HCT116 (cell line): ENCODE data around the gene CD1E. TPM values are rescaled to one million over a fixed set of nuclear protein-coding genes. Genes with fewer than 3 reads are reported as not detected.

Source experiments
- ATAC-seq: fragments of 200-7000 bp; cut with Tn5 transposase; 2 replicates; pipeline ENCODE4 v1.9.1; 2020; ENCODE audit warnings: mild to moderate bottlenecking, moderate library complexity
- BruUV-seq: library from RNA; stranded (reverse); fragments of 400-500 nt; replicated peaks from 2 replicates; lab custom pipeline; 2021; lab: Mats Ljungman, UMichigan
- CTCF ChIA-PET: fragments of 300-600 bp; sonication (Branson Sonifier 250); formaldehyde crosslinking; loops from one replicate; lab custom pipeline; 2021; ENCODE audit warnings: antibody characterized with exemption; lab: Charles Lee
- POLR2A ChIA-PET: fragments of 300-600, 350-600 bp; sonication (Branson Sonifier 250); formaldehyde crosslinking; loops from one replicate; lab custom pipeline; 2021; ENCODE audit warnings: antibody characterized with exemption; lab: Charles Lee
- RAD21 ChIA-PET, 2 experiments: fragments of 300-600 bp; sonication (Branson Sonifier 250); formaldehyde crosslinking; loops; one replicate each; lab custom pipeline; 2023; ENCODE audit warnings: low total read pairs in 2 of 2; ENCODE audit not compliant: uncharacterized antibody in 2 of 2, unreplicated experiment in 2 of 2, low non-redundant PET in 1 of 2; lab: Charles Lee
- DNase-seq: peaks from one replicate; pipeline ENCODE4 v3.0.0-alpha.2; 2010; ENCODE audit warnings: low read depth, low spot score
- H2AFZ ChIP-seq: fragments of 200-600 bp; shearing (Covaris generic), sonication (generic); 2 replicates; pipeline ENCODE4 v1.6.1; 2017; ENCODE audit warnings: low read depth, mixed run types, mixed read lengths, antibody characterized with exemption, low read length; ENCODE audit not compliant: poor library complexity, severe bottlenecking
- H3K27ac ChIP-seq: 2 replicates; pipeline ENCODE4 v1.5.1; 2012; ENCODE audit warnings: low read depth, low read length
- H3K27me3 ChIP-seq: fragments of 200-600 bp; sonication (generic); 2 replicates; pipeline ENCODE4 v1.6.1; 2016; ENCODE audit warnings: mixed run types, low read length, mixed read lengths; ENCODE audit not compliant: insufficient read depth
- H3K36me3 ChIP-seq, 2 experiments: fragments of 200-500 bp in 1 of 2; fragments of 200-600 bp in 1 of 2; sonication (Bioruptor generic) in 1 of 2; sonication (generic) in 1 of 2; 2 replicates each; pipeline versions ENCODE4 v1.5.1 to v1.6.1; 2014 to 2016; ENCODE audit warnings: low read length in 2 of 2, inconsistent platforms in 1 of 2, mixed read lengths in 1 of 2, mixed run types in 1 of 2; ENCODE audit not compliant: insufficient read depth in 2 of 2, control insufficient read depth in 1 of 2
- H3K4me1 ChIP-seq, 2 experiments: fragments of 200-600 bp in 1 of 2; sonication (generic) in 1 of 2; 2 replicates each; pipeline versions ENCODE4 v1.5.1 to v1.6.1; 2012 to 2017; ENCODE audit warnings: low read length in 2 of 2, inconsistent platforms in 1 of 2, mild to moderate bottlenecking in 1 of 2, mixed read lengths in 1 of 2, mixed run types in 1 of 2, moderate library complexity in 1 of 2; ENCODE audit not compliant: insufficient read depth in 2 of 2, control insufficient read depth in 1 of 2
- H3K4me2 ChIP-seq: fragments of 200-600 bp; sonication (generic); 2 replicates; pipeline ENCODE4 v1.6.1; 2017; ENCODE audit warnings: mixed run types, low read length, mixed read lengths
- H3K4me3 ChIP-seq, 2 experiments: fragments of 200-600 bp in 1 of 2; sonication (generic) in 1 of 2; replicated peaks in 1 of 2; 2 replicates each; pipeline ENCODE4 v1.5.1; 2011 to 2016; ENCODE audit warnings: low read length in 2 of 2, control low read depth in 1 of 2, low read depth in 1 of 2, mild to moderate bottlenecking in 1 of 2, mixed read lengths in 1 of 2, mixed run types in 1 of 2
- H3K79me2 ChIP-seq: fragments of 200-600 bp; sonication (generic); 2 replicates; pipeline ENCODE4 v1.6.1; 2017; ENCODE audit warnings: mild to moderate bottlenecking, mixed run types, low read length, moderate library complexity, mixed read lengths; ENCODE audit not compliant: insufficient read depth
- H3K9ac ChIP-seq: fragments of 200-600 bp; sonication (generic); 2 replicates; pipeline ENCODE4 v1.6.1; 2016; ENCODE audit warnings: low read length, mixed read lengths
- H3K9me2 ChIP-seq: fragments of 200-600 bp; sonication (generic), shearing (Covaris generic); 2 replicates; pipeline ENCODE4 v1.6.1; 2017; ENCODE audit warnings: mixed run types, mild to moderate bottlenecking, moderate library complexity; ENCODE audit not compliant: insufficient read depth
- H3K9me3 ChIP-seq, 2 experiments: fragments of 200-500 bp in 1 of 2; fragments of 200-600 bp in 1 of 2; sonication (Bioruptor generic) in 1 of 2; sonication (generic) in 1 of 2; 2 replicates each; pipeline ENCODE4 v1.6.1; 2014 to 2017; ENCODE audit warnings: low read length in 2 of 2, mixed read lengths in 2 of 2, inconsistent platforms in 1 of 2, low read depth in 1 of 2, mild to moderate bottlenecking in 1 of 2, mixed run types in 1 of 2, moderate library complexity in 1 of 2; ENCODE audit not compliant: control insufficient read depth in 1 of 2, insufficient read depth in 1 of 2
- H4K20me1 ChIP-seq: fragments of 200-600 bp; sonication (generic), shearing (Covaris generic); 2 replicates; pipeline ENCODE4 v1.6.1; 2017; ENCODE audit warnings: mixed run types, mild to moderate bottlenecking, moderate library complexity; ENCODE audit not compliant: insufficient read depth
- CBX3 ChIP-seq: IDR thresholded peaks from 2 replicates; pipeline ENCODE4 v1.6.1; 2012; ENCODE audit warnings: low read depth
- EZH2 ChIP-seq: fragments of 200-600 bp; sonication (generic); IDR thresholded peaks from 2 replicates; pipeline ENCODE4 v1.6.1; 2017; ENCODE audit warnings: antibody characterized with exemption, mixed run types
- FOSL1 ChIP-seq: IDR thresholded peaks from 2 replicates; pipeline ENCODE4 v1.6.1; 2012; ENCODE audit warnings: low read depth
- JUND ChIP-seq: IDR thresholded peaks from 2 replicates; pipeline ENCODE4 v1.6.1; 2012
- POLR2A ChIP-seq: IDR thresholded peaks from 2 replicates; pipeline ENCODE4 v1.7.0; 2011; ENCODE audit warnings: borderline replicate concordance; ENCODE audit not compliant: insufficient read depth, insufficient read length; ENCODE audit errors: extremely low read depth
- REST ChIP-seq: IDR thresholded peaks from 2 replicates; pipeline ENCODE4 v1.6.1; 2012; ENCODE audit warnings: low read depth
- SIN3A ChIP-seq: IDR thresholded peaks from 2 replicates; pipeline ENCODE4 v1.6.1; 2012; ENCODE audit warnings: low read depth
- SP1 ChIP-seq: IDR thresholded peaks from 2 replicates; pipeline ENCODE4 v1.6.1; 2012; ENCODE audit warnings: low read depth
- SRF ChIP-seq: IDR thresholded peaks from 2 replicates; pipeline ENCODE4 v1.6.1; 2012; ENCODE audit warnings: low read depth
- TCF7L2 ChIP-seq: IDR thresholded peaks from 2 replicates; pipeline ENCODE4 v1.7.0; 2011; ENCODE audit warnings: borderline replicate concordance, inconsistent platforms; ENCODE audit not compliant: insufficient read depth, insufficient read length; ENCODE audit errors: extremely low read depth
- ZBTB33 ChIP-seq: IDR thresholded peaks from 2 replicates; pipeline ENCODE4 v1.6.1; 2011; ENCODE audit warnings: mild to moderate bottlenecking, low read length, moderate library complexity; ENCODE audit not compliant: insufficient replicate concordance; ENCODE audit errors: extremely low read depth
- intact Hi-C: fragments of 100-400 bp; cut with micrococcal nuclease; formaldehyde crosslinking; loops from 2 replicates; pipeline ENCODE4 v1.10.0; 2022
- total RNA-seq: library from RNA; stranded (reverse); gene quantifications from one replicate; pipeline ENCODE4 v1.2.1, GENCODE V29; 2021; ENCODE audit not compliant: unreplicated experiment
- TF ChIP-seq, protein P1 (sequence below), 3 experiments: fragments of 200-600 bp in 1 of 3; sonication (generic) in 1 of 3; IDR thresholded peaks in 2 of 3; conservative IDR thresholded peaks in 1 of 3; 2 replicates each; pipeline ENCODE4 v1.5.1; 2012 to 2017; ENCODE audit warnings: low read depth in 2 of 3, low read length in 2 of 3, antibody characterized with exemption in 1 of 3, borderline replicate concordance in 1 of 3, control low read depth in 1 of 3, mild to moderate bottlenecking in 1 of 3, mixed read lengths in 1 of 3, mixed run types in 1 of 3, moderate library complexity in 1 of 3; ENCODE audit not compliant: insufficient read depth in 1 of 3

The CD1E gene
- total RNA-seq, 1 experiment from 2014 or later = not detected

DNA sequence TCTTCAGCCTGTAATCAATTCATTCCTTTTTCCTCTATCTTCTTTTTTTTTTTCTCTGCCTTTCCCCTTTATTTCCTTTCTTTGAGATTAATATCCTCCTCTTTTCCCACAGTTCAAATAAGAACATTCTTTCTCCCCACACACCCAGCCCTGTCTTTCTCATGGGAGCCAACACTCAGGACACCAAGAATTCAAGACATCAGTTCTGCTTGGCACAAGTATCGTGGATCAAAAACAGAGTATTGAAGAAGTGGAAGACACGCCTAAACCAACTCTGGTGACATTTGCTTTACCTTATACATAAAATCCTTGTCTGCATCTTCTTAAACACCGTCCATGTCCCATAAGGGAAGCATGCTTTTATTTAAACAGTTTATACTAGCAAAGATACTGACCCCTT, 2.9 kb downstream of the CD1E start (continued):
- TF ChIP-seq SRF (no peak), JUND (no peak), POLR2A (no peak), CBX3 (no peak), REST (no peak)

GRCh38 chr1:158357441-158357840, 3.7 kb downstream of the CD1E start:
- H4K20me1 ChIP-seq = no peaks in the 10 kb centered on the region
- H3K9ac ChIP-seq = no peak overlapping the region
- no TSS peak for BruUV-seq
- ChIA-PET RAD21 (no interaction called here), POLR2A (no interaction called here), CTCF (no interaction called here)
- intact Hi-C loops = no loop called here
- no peak overlapping the region for H3K4me2 ChIP-seq
- H3K9me2 ChIP-seq = no peaks in the 10 kb centered on the region
- TF ChIP-seq JUND (no peak), ZBTB33 (no peak), REST (no peak), SP1 (no peak), TCF7L2 (no peak), SRF (no peak), EZH2 (no peak), POLR2A (no peak), FOSL1 (no peak), SIN3A (no peak)
- TF ChIP-seq, protein P1, sequence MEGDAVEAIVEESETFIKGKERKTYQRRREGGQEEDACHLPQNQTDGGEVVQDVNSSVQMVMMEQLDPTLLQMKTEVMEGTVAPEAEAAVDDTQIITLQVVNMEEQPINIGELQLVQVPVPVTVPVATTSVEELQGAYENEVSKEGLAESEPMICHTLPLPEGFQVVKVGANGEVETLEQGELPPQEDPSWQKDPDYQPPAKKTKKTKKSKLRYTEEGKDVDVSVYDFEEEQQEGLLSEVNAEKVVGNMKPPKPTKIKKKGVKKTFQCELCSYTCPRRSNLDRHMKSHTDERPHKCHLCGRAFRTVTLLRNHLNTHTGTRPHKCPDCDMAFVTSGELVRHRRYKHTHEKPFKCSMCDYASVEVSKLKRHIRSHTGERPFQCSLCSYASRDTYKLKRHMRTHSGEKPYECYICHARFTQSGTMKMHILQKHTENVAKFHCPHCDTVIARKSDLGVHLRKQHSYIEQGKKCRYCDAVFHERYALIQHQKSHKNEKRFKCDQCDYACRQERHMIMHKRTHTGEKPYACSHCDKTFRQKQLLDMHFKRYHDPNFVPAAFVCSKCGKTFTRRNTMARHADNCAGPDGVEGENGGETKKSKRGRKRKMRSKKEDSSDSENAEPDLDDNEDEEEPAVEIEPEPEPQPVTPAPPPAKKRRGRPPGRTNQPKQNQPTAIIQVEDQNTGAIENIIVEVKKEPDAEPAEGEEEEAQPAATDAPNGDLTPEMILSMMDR (IDR thresholded peaks at IDR 0.05 in 2 of 3, conservative IDR thresholded peaks at IDR 0.05 in 1 of 3; ENCODE audit: borderline replicate concordance in 1 of 3, insufficient read depth in 1 of 3, low read depth in 2 of 3, low read length in 2 of 3) = no peak
- no peaks in the 10 kb centered on the region for H3K9me3 ChIP-seq
- ATAC-seq (no peak), DNase-seq (no peak)
- H3K27ac ChIP-seq = no peak overlapping the region
- peaks cover 13% of the 10 kb centered on the region for H3K27me3 ChIP-seq
- H3K36me3 ChIP-seq = no peaks in the 10 kb centered on the region
- H3K79me2 ChIP-seq = no peaks in the 10 kb centered on the region
- no peak overlapping the region for H3K4me3 ChIP-seq
- no peak overlapping the region for H2AFZ ChIP-seq
- H3K4me1 ChIP-seq = no peaks in the 10 kb centered on the region
